NB4 (cell line): ENCODE results near the gene ARID2.

Source experiments
- MYC ChIP-seq: IDR thresholded peaks from 2 replicates; pipeline ENCODE4 v1.6.1; 2011; ENCODE audit warnings: low read depth, low read length
- POLR2A ChIP-seq: IDR thresholded peaks from 2 replicates; pipeline ENCODE4 v1.6.1; 2011; ENCODE audit warnings: mild to moderate bottlenecking; ENCODE audit not compliant: insufficient read length; ENCODE audit errors: extremely low read depth
- TF ChIP-seq, protein P1 (sequence below): IDR thresholded peaks from one replicate; pipeline ENCODE4 v1.5.1; 2012; ENCODE audit warnings: low read depth, low read length

DNA sequence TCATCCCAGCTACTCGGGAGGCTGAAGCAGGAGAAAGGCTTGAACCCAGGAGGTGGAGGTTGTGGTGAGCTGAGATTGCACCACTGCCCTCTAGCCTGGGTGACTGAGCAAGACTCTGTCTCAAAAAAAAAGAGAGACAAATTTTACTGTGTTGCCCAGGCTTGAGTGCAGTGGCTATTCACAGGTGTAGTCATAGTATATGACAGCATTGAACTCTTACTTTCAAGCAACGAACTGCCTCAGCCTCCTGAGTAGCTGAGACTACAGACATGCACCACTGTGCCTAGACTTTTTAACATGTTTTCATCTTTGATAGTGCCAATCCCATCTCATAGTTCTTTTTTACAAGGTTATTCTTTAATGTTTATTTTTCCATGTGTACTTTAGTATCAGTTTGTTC, 13.7 kb downstream of the ARID2 start:
- TF ChIP-seq, protein P1, sequence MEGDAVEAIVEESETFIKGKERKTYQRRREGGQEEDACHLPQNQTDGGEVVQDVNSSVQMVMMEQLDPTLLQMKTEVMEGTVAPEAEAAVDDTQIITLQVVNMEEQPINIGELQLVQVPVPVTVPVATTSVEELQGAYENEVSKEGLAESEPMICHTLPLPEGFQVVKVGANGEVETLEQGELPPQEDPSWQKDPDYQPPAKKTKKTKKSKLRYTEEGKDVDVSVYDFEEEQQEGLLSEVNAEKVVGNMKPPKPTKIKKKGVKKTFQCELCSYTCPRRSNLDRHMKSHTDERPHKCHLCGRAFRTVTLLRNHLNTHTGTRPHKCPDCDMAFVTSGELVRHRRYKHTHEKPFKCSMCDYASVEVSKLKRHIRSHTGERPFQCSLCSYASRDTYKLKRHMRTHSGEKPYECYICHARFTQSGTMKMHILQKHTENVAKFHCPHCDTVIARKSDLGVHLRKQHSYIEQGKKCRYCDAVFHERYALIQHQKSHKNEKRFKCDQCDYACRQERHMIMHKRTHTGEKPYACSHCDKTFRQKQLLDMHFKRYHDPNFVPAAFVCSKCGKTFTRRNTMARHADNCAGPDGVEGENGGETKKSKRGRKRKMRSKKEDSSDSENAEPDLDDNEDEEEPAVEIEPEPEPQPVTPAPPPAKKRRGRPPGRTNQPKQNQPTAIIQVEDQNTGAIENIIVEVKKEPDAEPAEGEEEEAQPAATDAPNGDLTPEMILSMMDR: no peak
- no peak for TF ChIP-seq POLR2A
- no peak for TF ChIP-seq MYC
